ENCODE results near the gene MYBPH. TPM values are rescaled to one million over a fixed set of nuclear protein-coding genes. Genes with fewer than 3 reads are reported as not detected.

Gene MYBPH
- total RNA-seq, 1 experiment from 2014 or later: 25.9 TPM

- H3K36me3 Mint-ChIP-seq (ENCODE audit: insufficient read depth, unreplicated experiment): peaks cover 7% of the 10 kb centered on the region
- ChIA-PET POLR2A (no interaction called here), CTCF (interaction anchor here (1.1 kb wide), 1 partner anchor 26 kb away, joined by 6 read pairs; no protein-coding TSS in a partner anchor)
- no TSS peak for BruUV-seq (replicated peaks)
- H3K36me3 ChIP-seq (ENCODE audit: control insufficient read depth, insufficient read depth, low read length): no peaks in the 10 kb centered on the region
- H3K4me3 Mint-ChIP-seq (ENCODE audit: unreplicated experiment): no peak overlapping the region
- no peak for TF ChIP-seq CTCF (IDR thresholded peaks at IDR 0.05; ENCODE audit: insufficient read depth in 1 of 2, low read depth in 1 of 2, low read length in 1 of 2, severe bottlenecking in 1 of 2, unreplicated experiment in 1 of 2)
- H3K4me3 ChIP-seq (ENCODE audit: low read depth, low read length): no peak overlapping the region
- peaks cover 12% of the 10 kb centered on the region for H3K4me1 Mint-ChIP-seq (ENCODE audit: low read depth, unreplicated experiment)
- H3K27me3 ChIP-seq (replicated peaks; ENCODE audit: control insufficient read depth, insufficient read depth, low read length): no peaks in the 10 kb centered on the region
- no peak for DNase-seq
- H3K27ac Mint-ChIP-seq (ENCODE audit: unreplicated experiment): no peak overlapping the region
- no peaks in the 10 kb centered on the region for H3K9me3 Mint-ChIP-seq (ENCODE audit: unreplicated experiment)
- no peaks in the 10 kb centered on the region for H3K9me3 ChIP-seq
- H3K4me1 ChIP-seq: peaks cover under 1% of the 10 kb centered on the region; the same call in 1 of the 2 replicates
- intact Hi-C loops (cut with micrococcal nuclease; ENCODE audit: unreplicated experiment): no loop called here
- H3K27me3 Mint-ChIP-seq (ENCODE audit: insufficient read depth, unreplicated experiment): no peaks in the 10 kb centered on the region
Measured at GRCh38 chr1:203140743-203141520, 34.7 kb downstream of the MYBPH start.

- CTCF ChIA-PET: no interaction called here
- H3K9me3 ChIP-seq: no peaks in the 10 kb centered on the region
Measured at GRCh38 chr1:203139976-203140475, 35.6 kb downstream of the MYBPH start.

GRCh38 chr1:203138066-203138465 lies 37.6 kb downstream of the MYBPH start:
- POLR2A ChIA-PET: no interaction called here
- Histone ChIP-seq H3K27me3 (replicated peaks; ENCODE audit: control insufficient read depth, insufficient read depth, low read length) (no peaks in the 10 kb centered on the region), H3K4me3 (ENCODE audit: low read depth, low read length) (no peak overlapping the region), H3K4me1 (peaks cover 4% of the 10 kb centered on the region; the same call in 1 of the 2 replicates), H3K36me3 (ENCODE audit: control insufficient read depth, insufficient read depth, low read length) (no peaks in the 10 kb centered on the region), H3K9me3 (no peaks in the 10 kb centered on the region)
- H3K27me3 Mint-ChIP-seq (ENCODE audit: insufficient read depth, unreplicated experiment): no peaks in the 10 kb centered on the region
- no peak overlapping the region for H3K27ac Mint-ChIP-seq (ENCODE audit: unreplicated experiment)
- peaks cover 5% of the 10 kb centered on the region for H3K36me3 Mint-ChIP-seq (ENCODE audit: insufficient read depth, unreplicated experiment)
- CTCF ChIA-PET: interaction anchor here (1.2 kb wide), 2 partner anchors 10 to 12 kb away, joined by 4 read pairs; partner anchors contain the start of gene ADORA1
- intact Hi-C loops (cut with micrococcal nuclease; ENCODE audit: unreplicated experiment): no loop called here
- BruUV-seq (replicated peaks): no TSS peak
- H3K4me1 Mint-ChIP-seq (ENCODE audit: low read depth, unreplicated experiment): peaks cover 12% of the 10 kb centered on the region
- DNase-seq: no peak
- TF ChIP-seq CTCF (IDR thresholded peaks at IDR 0.05; ENCODE audit: insufficient read depth in 1 of 2, low read depth in 1 of 2, low read length in 1 of 2, severe bottlenecking in 1 of 2, unreplicated experiment in 1 of 2): no peak
- no peak overlapping the region for H3K4me3 Mint-ChIP-seq (ENCODE audit: unreplicated experiment)
- H3K9me3 Mint-ChIP-seq (ENCODE audit: unreplicated experiment): no peaks in the 10 kb centered on the region

More at GRCh38 chr1:203139976-203140475, 35.6 kb downstream of the MYBPH start:
- Mint-ChIP-seq H3K27ac (ENCODE audit: unreplicated experiment) (no peak overlapping the region), H3K36me3 (ENCODE audit: insufficient read depth, unreplicated experiment) (peaks cover 7% of the 10 kb centered on the region), H3K27me3 (ENCODE audit: insufficient read depth, unreplicated experiment) (no peaks in the 10 kb centered on the region), H3K9me3 (ENCODE audit: unreplicated experiment) (no peaks in the 10 kb centered on the region), H3K4me3 (ENCODE audit: unreplicated experiment) (no peak overlapping the region), H3K4me1 (ENCODE audit: low read depth, unreplicated experiment) (peaks cover 12% of the 10 kb centered on the region)
- no peak for TF ChIP-seq CTCF (IDR thresholded peaks at IDR 0.05; ENCODE audit: insufficient read depth in 1 of 2, low read depth in 1 of 2, low read length in 1 of 2, severe bottlenecking in 1 of 2, unreplicated experiment in 1 of 2)
- H3K36me3 ChIP-seq (ENCODE audit: control insufficient read depth, insufficient read depth, low read length): no peaks in the 10 kb centered on the region
- DNase-seq: no peak
- POLR2A ChIA-PET: no interaction called here
- H3K4me3 ChIP-seq (ENCODE audit: low read depth, low read length): no peak overlapping the region
- intact Hi-C loops (cut with micrococcal nuclease; ENCODE audit: unreplicated experiment): no loop called here
- H3K27me3 ChIP-seq (replicated peaks; ENCODE audit: control insufficient read depth, insufficient read depth, low read length): no peaks in the 10 kb centered on the region
- H3K4me1 ChIP-seq: peaks cover 4% of the 10 kb centered on the region; the same call in 1 of the 2 replicates
- BruUV-seq (replicated peaks): no TSS peak

Measured in Caco-2 (cell line).